AG09309 (cell line): ENCODE measurements around the gene AXL.

Experiments
- DNase-seq: peaks from one replicate; pipeline ENCODE4 v3.0.0-alpha.2; 2010; ENCODE audit warnings: low read depth
- H3K4me3 ChIP-seq: 2 replicates; pipeline ENCODE4 v1.5.1; 2011; ENCODE audit warnings: mild to moderate bottlenecking, low read depth, low read length, moderate library complexity; ENCODE audit not compliant: control insufficient read depth
- CTCF ChIP-seq: IDR thresholded peaks from 2 replicates; pipeline ENCODE4 v1.5.1; 2011; ENCODE audit warnings: mild to moderate bottlenecking, low read depth, low read length, inconsistent platforms; ENCODE audit not compliant: insufficient read depth, control insufficient read depth; ENCODE audit errors: missing control alignments

The AXL gene

DNA sequence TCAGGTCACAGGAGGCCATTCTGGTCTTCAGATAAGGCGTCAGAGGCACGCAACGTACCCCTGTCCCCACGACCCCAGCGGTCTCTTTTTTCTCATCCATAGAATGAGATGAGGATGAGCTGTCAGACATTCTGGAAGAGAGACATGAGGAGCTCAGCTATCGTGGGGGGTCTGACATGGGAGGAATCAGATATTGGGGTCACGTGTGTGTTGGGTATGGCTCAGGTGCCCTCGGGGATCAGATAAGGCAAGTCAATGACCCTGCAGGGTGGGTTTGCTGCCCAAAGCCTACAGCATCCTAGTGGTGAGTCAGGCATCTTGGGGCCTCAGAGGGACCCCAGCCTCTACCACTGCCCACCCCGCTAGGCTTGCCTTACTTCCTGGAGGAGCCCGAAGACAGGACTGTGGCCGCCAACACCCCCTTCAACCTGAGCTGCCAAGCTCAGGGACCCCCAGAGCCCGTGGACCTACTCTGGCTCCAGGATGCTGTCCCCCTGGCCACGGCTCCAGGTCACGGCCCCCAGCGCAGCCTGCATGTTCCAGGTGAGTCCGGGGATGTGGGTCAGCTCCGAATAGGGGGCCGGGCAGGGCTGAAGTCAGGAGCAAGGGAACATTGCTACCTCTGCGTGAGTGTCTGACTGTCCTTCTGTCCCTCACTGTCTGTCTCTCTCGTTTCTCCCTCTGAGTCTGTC lies 2.6 kb downstream of the AXL start:
- H3K4me3 ChIP-seq = peak overlapping the region; percentile 69
- no peak for TF ChIP-seq CTCF
- DNase-seq = no peak

- DNase-seq = no peak
- H3K4me3 ChIP-seq = no peak overlapping the region
- TF ChIP-seq CTCF = no peak
These were observed 3.2 kb downstream of the AXL start for GRCh38 chr19:41222240-41222639.

DNA sequence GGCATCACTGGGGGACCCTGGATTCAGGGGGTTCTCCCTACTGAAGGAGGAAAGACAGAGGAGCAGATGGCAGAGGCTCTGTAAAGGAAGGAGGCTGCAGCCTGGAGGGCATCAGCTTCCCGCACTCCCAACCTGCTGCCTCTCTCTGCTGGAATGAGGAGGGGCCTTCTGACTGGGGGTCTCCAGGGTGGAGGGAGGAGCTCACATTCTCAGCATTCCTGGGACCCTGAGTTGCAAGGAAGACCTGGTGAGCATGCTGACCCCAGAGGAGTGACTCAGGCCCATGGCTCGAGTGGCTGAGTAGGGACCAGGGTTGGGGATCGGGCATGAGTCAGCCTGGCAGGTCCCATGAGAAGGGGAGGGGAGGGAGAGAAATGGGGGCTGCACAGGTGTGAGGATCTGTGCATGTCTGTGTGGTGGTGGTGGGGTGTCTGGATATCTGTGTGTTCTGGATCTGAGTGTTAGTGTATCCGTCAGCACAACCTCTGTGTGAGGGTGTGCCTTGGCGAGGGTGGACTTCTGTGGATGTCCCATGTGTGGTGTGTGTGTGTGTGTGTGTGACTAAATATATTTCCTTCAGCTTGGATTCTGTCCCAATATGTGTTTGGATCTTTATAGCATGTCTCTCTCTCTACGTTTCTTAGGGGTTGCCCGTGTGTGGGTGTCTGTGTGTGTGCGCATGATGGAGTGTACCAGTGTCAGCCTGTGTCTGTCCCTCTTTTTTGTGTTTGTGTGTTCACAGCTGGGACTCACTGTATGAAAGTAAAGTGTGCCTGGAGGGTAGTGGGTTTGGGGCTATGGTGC lies 4.6 kb downstream of the AXL start:
- TF ChIP-seq CTCF = no peak
- H3K4me3 ChIP-seq = peak overlapping the region; percentile 27
- DNase-seq = peak; percentile 58

DNA sequence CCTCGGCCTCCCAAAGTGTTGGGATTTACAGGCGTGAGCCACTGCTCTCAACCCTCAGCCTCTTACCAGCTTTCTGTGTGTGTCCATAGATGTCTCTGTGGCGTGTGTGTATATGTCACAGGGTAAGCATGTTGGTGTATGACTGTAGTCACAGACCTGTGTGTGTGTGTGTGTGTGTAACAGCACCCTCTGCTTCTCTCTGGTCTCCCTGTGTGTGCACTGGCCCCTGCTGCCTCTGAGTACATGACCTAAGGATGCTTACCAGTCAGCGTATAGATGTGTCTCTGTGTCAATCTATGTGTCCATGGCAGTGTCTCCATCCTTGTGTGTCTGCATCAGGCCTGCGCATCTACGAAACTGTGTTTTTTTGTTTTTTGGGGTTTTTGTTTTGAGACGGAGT lies 5.6 kb downstream of the AXL start:
- DNase-seq = no peak
- no peak for TF ChIP-seq CTCF
- H3K4me3 ChIP-seq = no peak overlapping the region

GRCh38 chr19:41225238-41226052 lies 6.4 kb downstream of the AXL start:
- TF ChIP-seq CTCF = no peak
- H3K4me3 ChIP-seq = peak overlapping the region; percentile 28
- DNase-seq = peak; percentile 99

GRCh38 chr19:41226053-41226873 lies 7.2 kb downstream of the AXL start:
- DNase-seq = peak; percentile 67
- TF ChIP-seq CTCF = no peak
- peak overlapping the region; percentile 28 for H3K4me3 ChIP-seq
